K562 (cell line): ENCODE measurements around the gene PCDHA6. TPM values are rescaled to one million over a fixed set of nuclear protein-coding genes. Genes with fewer than 3 reads are reported as not detected.

ENCODE experiments used
- ATAC-seq: fragments of 200-7000 bp; cut with Tn5 transposase; 3 replicates; pipeline ENCODE4 v1.9.1; 2020; ENCODE audit warnings: moderate library complexity
- BruUV-seq: library from RNA; stranded (reverse); fragments of 400-500 nt; replicated peaks from 2 replicates; lab custom pipeline; 2021; lab: Mats Ljungman, UMichigan
- CTCF ChIA-PET: fragments of 300-600 bp; formaldehyde crosslinking; extraction: SDS; loops from one replicate; lab custom pipeline; 2021; ENCODE audit warnings: low intra/inter-chr PET ratio; lab: Yijun Ruan, JAX
- POLR2A ChIA-PET: fragments of 300-600, 350-650 bp; sonication (Branson Sonifier 250); formaldehyde crosslinking; extraction: SDS; loops from one replicate; lab custom pipeline; 2021; ENCODE audit warnings: antibody characterized with exemption, inconsistent platforms; lab: Yijun Ruan, JAX
- DNase-seq, 4 experiments: peaks; one replicate each; pipeline versions ENCODE4 v3.0.0 to v3.0.0-alpha.2; 2011 to 2018; ENCODE audit warnings: low spot score in 3 of 4, mixed read lengths in 3 of 4; ENCODE audit errors: extremely low read depth in 1 of 4
- FAIRE-seq: peaks from 2 replicates; lab custom pipeline; 2011; peaks lifted over from hg19 to GRCh38; lab: Jason Lieb, UNC
- H2AFZ ChIP-seq: 2 replicates; pipeline ENCODE4 v1.6.0; 2011; ENCODE audit warnings: low read depth, low read length, control low read depth, inconsistent platforms
- H3K27ac ChIP-seq: fragments of 200-600 bp; 3 replicates; pipeline ENCODE4 v1.8.0; 2011; ENCODE audit warnings: low read depth, mild to moderate bottlenecking, control low read depth, inconsistent platforms, low read length, moderate library complexity, mixed read lengths; ENCODE audit errors: extremely low read depth
- H3K27me3 ChIP-seq, 2 experiments: fragments of 300-600 bp in 1 of 2; 2 replicates in 1 of 2; 3 replicates in 1 of 2; pipeline versions ENCODE4 v1.6.0 to v1.8.0; 2011; ENCODE audit warnings: inconsistent platforms in 2 of 2, low read length in 2 of 2, mild to moderate bottlenecking in 1 of 2, mixed read lengths in 1 of 2, moderate library complexity in 1 of 2; ENCODE audit not compliant: control insufficient read depth in 2 of 2, insufficient read depth in 2 of 2
- H3K36me3 ChIP-seq: fragments of 300-600 bp; 3 replicates; pipeline ENCODE4 v1.8.0; 2011; ENCODE audit warnings: mild to moderate bottlenecking, low read length, inconsistent platforms; ENCODE audit not compliant: control insufficient read depth, insufficient read depth
- H3K4me1 ChIP-seq, 2 experiments: fragments of 200-600 bp in 1 of 2; replicated peaks in 1 of 2; 2 replicates in 1 of 2; 3 replicates in 1 of 2; pipeline versions ENCODE4 v1.5.1 to v1.8.0; 2011; ENCODE audit warnings: inconsistent platforms in 2 of 2, low read length in 2 of 2, mild to moderate bottlenecking in 1 of 2, mixed read lengths in 1 of 2, moderate library complexity in 1 of 2; ENCODE audit not compliant: control insufficient read depth in 2 of 2, insufficient read depth in 2 of 2
- H3K4me2 ChIP-seq: 2 replicates; pipeline ENCODE4 v1.6.1; 2011; ENCODE audit warnings: low read length, control low read depth, inconsistent platforms, mixed read lengths; ENCODE audit not compliant: insufficient read depth
- H3K4me3 ChIP-seq: fragments of 200-600 bp; sonication (generic), shearing (Covaris generic); 2 replicates; pipeline ENCODE4 v1.5.1; 2016; ENCODE audit warnings: control low read depth, inconsistent platforms
- H3K79me2 ChIP-seq: fragments of 200-600 bp; 3 replicates; pipeline ENCODE4 v1.8.0; 2011; ENCODE audit warnings: low read length, inconsistent platforms; ENCODE audit not compliant: control insufficient read depth, insufficient read depth
- H3K9ac ChIP-seq, 2 experiments: 2 replicates each; pipeline versions ENCODE4 v1.6.0 to v1.6.1; 2011; ENCODE audit warnings: low read depth in 2 of 2, low read length in 2 of 2, control low read depth in 1 of 2, inconsistent platforms in 1 of 2, mild to moderate bottlenecking in 1 of 2, mixed read lengths in 1 of 2; ENCODE audit not compliant: insufficient read depth in 1 of 2
- H3K9me1 ChIP-seq: one replicate; pipeline ENCODE4 v1.6.0; 2011; ENCODE audit warnings: inconsistent platforms, mild to moderate bottlenecking, low read length, moderate library complexity; ENCODE audit not compliant: control insufficient read depth, insufficient read depth
- H3K9me3 ChIP-seq: replicated peaks from 2 replicates; pipeline ENCODE4 v1.5.1; 2011; ENCODE audit warnings: low read depth, low read length, inconsistent platforms; ENCODE audit not compliant: control insufficient read depth, insufficient read depth
- H4K20me1 ChIP-seq: replicated peaks from 2 replicates; pipeline ENCODE4 v1.6.1; 2011; ENCODE audit warnings: low read length, inconsistent platforms, mixed read lengths; ENCODE audit not compliant: control insufficient read depth, insufficient read depth
- ARID3A ChIP-seq: IDR thresholded peaks from 2 replicates; pipeline ENCODE4 v1.6.1; 2012; ENCODE audit warnings: low read depth, low read length, improper control_type of control experiment, borderline replicate concordance
- BCL6 ChIP-seq: fragments of 250-450 bp; sonication (Bioruptor Pico); IDR thresholded peaks from 2 replicates; pipeline ENCODE4 v1.4.0; 2020
- DPF2 ChIP-seq: fragments of 450-650 bp; IDR thresholded peaks from 2 replicates; pipeline ENCODE4 v1.6.1; 2016
- HMGN3 ChIP-seq: IDR thresholded peaks from 2 replicates; pipeline ENCODE4 v1.6.1; 2011; ENCODE audit warnings: borderline replicate concordance, low read depth, mild to moderate bottlenecking, mixed read lengths, low read length; ENCODE audit not compliant: insufficient read length; ENCODE audit errors: extremely low read depth
- KHSRP ChIP-seq: fragments of 450-650 bp; IDR thresholded peaks from 2 replicates; pipeline ENCODE4 v1.6.1; 2017
- NONO ChIP-seq, 2 experiments: fragments of 200-400 bp in 1 of 2; fragments of 450-650 bp in 1 of 2; formaldehyde crosslinking in 1 of 2; IDR thresholded peaks; 2 replicates each; pipeline ENCODE4 v1.6.1; 2017; ENCODE audit warnings: low read depth in 2 of 2, mild to moderate bottlenecking in 2 of 2, moderate library complexity in 2 of 2, low read length in 1 of 2
- PCBP1 ChIP-seq: fragments of 200-400 bp; formaldehyde crosslinking; IDR thresholded peaks from 2 replicates; pipeline ENCODE4 v1.6.1; 2018; ENCODE audit warnings: mild to moderate bottlenecking, low read depth, low read length; ENCODE audit not compliant: poor library complexity, severe bottlenecking
- SOX6 ChIP-seq: fragments of 450-650 bp; IDR thresholded peaks from 2 replicates; pipeline ENCODE4 v1.6.1; 2014; ENCODE audit warnings: mild to moderate bottlenecking
- XRCC5 ChIP-seq: fragments of 200-400 bp; formaldehyde crosslinking; IDR thresholded peaks from 2 replicates; pipeline ENCODE4 v1.6.1; 2017; ENCODE audit warnings: low read depth, mild to moderate bottlenecking, low read length
- ZNF584 ChIP-seq: fragments of 200-800 bp; sonication (Bioruptor generic); IDR thresholded peaks from 2 replicates; pipeline ENCODE4 v1.6.1; 2016; ENCODE audit warnings: low read depth, mild to moderate bottlenecking, missing genetic modification characterization, missing compliant biosample characterization
- WGBS: fragments of 100-300 bp; shearing (Covaris generic); methylation state at CpG from one replicate; pipeline ENCODE4 v1.1.6; 2016; ENCODE audit warnings: low coverage, mixed read lengths; ENCODE audit not compliant: insufficient coverage; ENCODE audit errors: missing lambda C conversion rate; 5-methylcytosine and 5-hydroxymethylcytosine counted together
- in situ Hi-C: fragments of 300-500 bp; cut with MboI; formaldehyde crosslinking; loops from 4 replicates; pipeline ENCODE4 v1.15.0; 2018; ENCODE audit warnings: inconsistent platforms, mixed read lengths
- intact Hi-C: fragments of 100-400 bp; cut with micrococcal nuclease; formaldehyde crosslinking; loops from 2 replicates; pipeline ENCODE4 v1.14.2; 2022
- polyA plus RNA-seq, 8 experiments: library from polyadenylated mRNA; depleted of rRNA in 4 of 8; stranded (reverse) in 5 of 8; unstranded in 3 of 8; fragments of >200 nt; fragmentation: Nextera tagmentation in 2 of 8; fragmentation: Illumina TruSeq in 1 of 8; extraction: Ambion mirVana in 2 of 8; extraction: Trizol in 1 of 8; gene quantifications; 2 replicates each; pipeline versions ENCODE4 v1.2.1 to v1.2.3, GENCODE V29; 2011 to 2014; ENCODE audit warnings: inconsistent platforms in 1 of 8, missing spikeins in 1 of 8
- total RNA-seq, 7 experiments: library from RNA; depleted of rRNA in 6 of 7; stranded (reverse); fragments of >200 nt in 6 of 7; fragmentation: Illumina TruSeq in 2 of 7; extraction: Trizol in 2 of 7; gene quantifications; 2 replicates each; pipeline versions ENCODE4 v1.2.1 to v1.2.3, GENCODE V29; 2011 to 2021; ENCODE audit warnings: low replicate concordance in 1 of 7
- TF ChIP-seq, protein P1 (sequence below): sonication (generic); formaldehyde crosslinking; IDR thresholded peaks from 2 replicates; pipeline ENCODE4 v1.8.0; 2022; ENCODE audit warnings: missing genetic modification reagents, mild to moderate bottlenecking, moderate library complexity, borderline replicate concordance
- TF ChIP-seq, protein P2 (sequence below): fragments of 250-450 bp; sonication (Bioruptor Pico); IDR thresholded peaks from 2 replicates; pipeline ENCODE4 v1.8.0; 2022; ENCODE audit warnings: inconsistent platforms, mild to moderate bottlenecking, moderate library complexity, borderline replicate concordance

The PCDHA6 gene
- total and polyA plus RNA-seq, 9 of the 15 experiments (the other 6 are each of a cell fraction or from before 2014, with no cell fraction given), result not detected

- Histone ChIP-seq H3K79me2 (no peaks in the 10 kb centered on the region), H3K9ac (no peak overlapping the region), H3K36me3 (no peaks in the 10 kb centered on the region), H4K20me1 (no peaks in the 10 kb centered on the region), H3K4me2 (no peak overlapping the region), H3K4me3 (no peak overlapping the region), H3K27me3 (peaks cover 0 to 3% of the 10 kb centered on the region in 2 experiments; a peak in 2 of 5 replicates), H3K4me1 (no peaks in the 10 kb centered on the region), H3K9me3 (0 out of 2 replicates have a peak, but pooled peaks cover 2% of the 10 kb centered on the region), H2AFZ (no peak overlapping the region), H3K27ac (no peak overlapping the region), H3K9me1 (no peaks in the 10 kb centered on the region)
- intact Hi-C loops, result no loop called here
- ChIA-PET CTCF (interaction anchor here (0.9 kb wide), 1 partner anchor 184 kb away, joined by 3 read pairs; no protein-coding TSS in a partner anchor), POLR2A (interaction anchor here (0.6 kb wide), 1 partner anchor 12 kb away, joined by 3 read pairs; no protein-coding TSS in a partner anchor)
- TF ChIP-seq NONO (IDR thresholded peaks at IDR 0.05; ENCODE audit: low read depth in 2 of 2, low read length in 1 of 2), result no peak
- TF ChIP-seq HMGN3, result no peak
- TF ChIP-seq, protein P1, sequence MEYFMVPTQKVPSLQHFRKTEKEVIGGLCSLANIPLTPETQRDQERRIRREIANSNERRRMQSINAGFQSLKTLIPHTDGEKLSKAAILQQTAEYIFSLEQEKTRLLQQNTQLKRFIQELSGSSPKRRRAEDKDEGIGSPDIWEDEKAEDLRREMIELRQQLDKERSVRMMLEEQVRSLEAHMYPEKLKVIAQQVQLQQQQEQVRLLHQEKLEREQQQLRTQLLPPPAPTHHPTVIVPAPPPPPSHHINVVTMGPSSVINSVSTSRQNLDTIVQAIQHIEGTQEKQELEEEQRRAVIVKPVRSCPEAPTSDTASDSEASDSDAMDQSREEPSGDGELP (CRISPR knock-in tag), result no peak
- TF ChIP-seq PCBP1, result no peak
- TF ChIP-seq ARID3A, result no peak
- no peak for TF ChIP-seq ZNF584 (CRISPR knock-in tag)
- no peak for TF ChIP-seq KHSRP
- TF ChIP-seq DPF2, result no peak
- TF ChIP-seq XRCC5, result no peak
- TF ChIP-seq SOX6, result no peak
- no peak for TF ChIP-seq BCL6 (CRISPR knock-in tag)
- TF ChIP-seq, protein P2, sequence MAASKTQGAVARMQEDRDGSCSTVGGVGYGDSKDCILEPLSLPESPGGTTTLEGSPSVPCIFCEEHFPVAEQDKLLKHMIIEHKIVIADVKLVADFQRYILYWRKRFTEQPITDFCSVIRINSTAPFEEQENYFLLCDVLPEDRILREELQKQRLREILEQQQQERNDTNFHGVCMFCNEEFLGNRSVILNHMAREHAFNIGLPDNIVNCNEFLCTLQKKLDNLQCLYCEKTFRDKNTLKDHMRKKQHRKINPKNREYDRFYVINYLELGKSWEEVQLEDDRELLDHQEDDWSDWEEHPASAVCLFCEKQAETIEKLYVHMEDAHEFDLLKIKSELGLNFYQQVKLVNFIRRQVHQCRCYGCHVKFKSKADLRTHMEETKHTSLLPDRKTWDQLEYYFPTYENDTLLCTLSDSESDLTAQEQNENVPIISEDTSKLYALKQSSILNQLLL (CRISPR knock-in tag), result no peak
- BruUV-seq, result no TSS peak
- in situ Hi-C loops, result no loop called here
- no peak for DNase-seq
- WGBS, result 57% methylated on average over 52 of the region's 94 CpGs
- ATAC-seq, result no peak
- no peak for FAIRE-seq
Measured at GRCh38 chr5:140857177-140857986, 29.6 kb downstream of the PCDHA6 start.
